ENCODE data around the gene TBATA. TPM values are rescaled to one million over a fixed set of nuclear protein-coding genes. Genes with fewer than 3 reads are reported as not detected.

TBATA gene
- total RNA-seq, 1 experiment from 2014 or later = not detected

- no peak for DNase-seq
- intact Hi-C loops (cut with micrococcal nuclease; ENCODE audit: unreplicated experiment) = no loop called here
- Mint-ChIP-seq H3K4me3 (ENCODE audit: low read depth, unreplicated experiment) (no peak overlapping the region), H3K36me3 (ENCODE audit: insufficient read depth, unreplicated experiment) (no peaks in the 10 kb centered on the region), H3K27ac (ENCODE audit: unreplicated experiment) (no peak overlapping the region), H3K9me3 (ENCODE audit: low read depth, unreplicated experiment) (no peaks in the 10 kb centered on the region), H3K4me1 (ENCODE audit: low read depth, unreplicated experiment) (no peaks in the 10 kb centered on the region), H3K27me3 (ENCODE audit: unreplicated experiment) (peaks cover 90% of the 10 kb centered on the region)
- CTCF ChIA-PET = no interaction called here
- BruUV-seq (replicated peaks) = no TSS peak
- TF ChIP-seq, protein P1, sequence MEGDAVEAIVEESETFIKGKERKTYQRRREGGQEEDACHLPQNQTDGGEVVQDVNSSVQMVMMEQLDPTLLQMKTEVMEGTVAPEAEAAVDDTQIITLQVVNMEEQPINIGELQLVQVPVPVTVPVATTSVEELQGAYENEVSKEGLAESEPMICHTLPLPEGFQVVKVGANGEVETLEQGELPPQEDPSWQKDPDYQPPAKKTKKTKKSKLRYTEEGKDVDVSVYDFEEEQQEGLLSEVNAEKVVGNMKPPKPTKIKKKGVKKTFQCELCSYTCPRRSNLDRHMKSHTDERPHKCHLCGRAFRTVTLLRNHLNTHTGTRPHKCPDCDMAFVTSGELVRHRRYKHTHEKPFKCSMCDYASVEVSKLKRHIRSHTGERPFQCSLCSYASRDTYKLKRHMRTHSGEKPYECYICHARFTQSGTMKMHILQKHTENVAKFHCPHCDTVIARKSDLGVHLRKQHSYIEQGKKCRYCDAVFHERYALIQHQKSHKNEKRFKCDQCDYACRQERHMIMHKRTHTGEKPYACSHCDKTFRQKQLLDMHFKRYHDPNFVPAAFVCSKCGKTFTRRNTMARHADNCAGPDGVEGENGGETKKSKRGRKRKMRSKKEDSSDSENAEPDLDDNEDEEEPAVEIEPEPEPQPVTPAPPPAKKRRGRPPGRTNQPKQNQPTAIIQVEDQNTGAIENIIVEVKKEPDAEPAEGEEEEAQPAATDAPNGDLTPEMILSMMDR (IDR thresholded peaks at IDR 0.05; ENCODE audit: unreplicated experiment) = no peak
These were observed 10.4 kb upstream of the TBATA start for GRCh38 chr10:70795613-70796012.

GRCh38 chr10:70791386-70792039, 6.3 kb upstream of the TBATA start:
- Mint-ChIP-seq H3K36me3 (ENCODE audit: insufficient read depth, unreplicated experiment) (no peaks in the 10 kb centered on the region), H3K27me3 (ENCODE audit: unreplicated experiment) (peaks cover 93% of the 10 kb centered on the region), H3K9me3 (ENCODE audit: low read depth, unreplicated experiment) (peaks cover 4% of the 10 kb centered on the region), H3K4me3 (ENCODE audit: low read depth, unreplicated experiment) (no peak overlapping the region), H3K4me1 (ENCODE audit: low read depth, unreplicated experiment) (no peaks in the 10 kb centered on the region), H3K27ac (ENCODE audit: unreplicated experiment) (no peak overlapping the region)
- CTCF ChIA-PET = interaction anchor here (1.2 kb wide), 1 partner anchor 99 kb away, joined by 3 read pairs; no protein-coding TSS in a partner anchor
- TF ChIP-seq, protein P1 (IDR thresholded peaks at IDR 0.05; ENCODE audit: unreplicated experiment) = no peak
- intact Hi-C loops (cut with micrococcal nuclease; ENCODE audit: unreplicated experiment) = no loop called here
- no TSS peak for BruUV-seq (replicated peaks)
- no peak for DNase-seq

DNA sequence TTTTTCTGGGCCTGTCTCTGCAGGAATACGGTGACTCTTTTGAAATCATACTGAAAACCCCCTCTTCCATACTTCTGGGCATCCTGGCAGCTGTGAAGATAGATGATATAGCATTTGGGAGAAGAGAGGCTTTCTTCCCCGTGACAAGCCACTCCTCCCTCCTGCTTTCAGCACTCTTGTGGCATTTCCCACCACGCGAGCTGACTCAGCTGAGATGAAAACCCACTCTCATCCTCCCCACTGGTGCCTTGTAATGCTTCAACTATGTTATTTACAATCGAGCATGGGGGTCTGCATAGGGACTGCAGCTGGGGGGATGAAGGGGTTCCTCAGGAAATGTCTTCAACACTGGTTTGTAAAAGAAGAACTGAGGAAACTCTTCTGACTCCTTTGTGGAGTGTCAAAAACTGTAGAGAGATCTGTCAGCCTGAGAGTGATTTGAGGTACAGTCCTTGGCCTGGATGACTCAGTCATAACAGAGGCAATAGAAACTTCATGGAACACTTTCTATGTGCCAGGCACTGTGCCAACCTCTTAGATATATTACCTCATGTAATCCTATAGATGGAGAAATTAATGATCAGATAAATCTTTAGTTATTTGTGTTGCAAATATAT, 1.7 kb upstream of the TBATA start:
- Mint-ChIP-seq H3K36me3 (ENCODE audit: insufficient read depth, unreplicated experiment) (no peaks in the 10 kb centered on the region), H3K27me3 (ENCODE audit: unreplicated experiment) (peaks cover 84% of the 10 kb centered on the region), H3K27ac (ENCODE audit: unreplicated experiment) (no peak overlapping the region), H3K9me3 (ENCODE audit: low read depth, unreplicated experiment) (peaks cover 4% of the 10 kb centered on the region), H3K4me1 (ENCODE audit: low read depth, unreplicated experiment) (no peaks in the 10 kb centered on the region), H3K4me3 (ENCODE audit: low read depth, unreplicated experiment) (no peak overlapping the region)
- intact Hi-C loops (cut with micrococcal nuclease; ENCODE audit: unreplicated experiment) = no loop called here
- BruUV-seq (replicated peaks) = no TSS peak
- CTCF ChIA-PET = no interaction called here
- TF ChIP-seq, protein P1 (IDR thresholded peaks at IDR 0.05; ENCODE audit: unreplicated experiment) = no peak
- no peak for DNase-seq

DNA sequence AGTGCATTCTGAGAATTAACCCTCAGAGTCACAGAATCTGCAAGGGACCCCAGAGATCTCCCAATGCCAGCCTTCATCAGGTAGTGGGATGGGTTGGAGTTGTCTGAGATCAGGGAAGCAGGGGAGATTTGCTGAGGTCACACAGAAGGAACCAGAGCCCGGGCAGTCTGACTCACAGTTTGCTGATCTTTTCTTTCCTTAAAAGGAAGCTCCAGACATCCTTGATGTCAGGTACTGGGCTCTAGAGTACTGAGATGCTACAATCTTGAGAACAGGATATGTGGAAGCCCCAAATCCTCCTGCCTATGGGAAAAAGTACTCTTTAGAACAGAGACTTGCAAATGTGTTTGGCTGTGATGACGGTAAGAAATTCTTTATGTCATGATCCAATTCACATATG, 706 bp downstream of the TBATA start:
- TF ChIP-seq, protein P1 (IDR thresholded peaks at IDR 0.05; ENCODE audit: unreplicated experiment) = no peak
- intact Hi-C loops (cut with micrococcal nuclease; ENCODE audit: unreplicated experiment) = no loop called here
- no peaks in the 10 kb centered on the region for H3K36me3 Mint-ChIP-seq (ENCODE audit: insufficient read depth, unreplicated experiment)
- CTCF ChIA-PET = no interaction called here
- H3K4me3 Mint-ChIP-seq (ENCODE audit: low read depth, unreplicated experiment) = no peak overlapping the region
- DNase-seq = no peak
- H3K4me1 Mint-ChIP-seq (ENCODE audit: low read depth, unreplicated experiment) = no peaks in the 10 kb centered on the region
- peaks cover 4% of the 10 kb centered on the region for H3K9me3 Mint-ChIP-seq (ENCODE audit: low read depth, unreplicated experiment)
- no TSS peak for BruUV-seq (replicated peaks)
- H3K27me3 Mint-ChIP-seq (ENCODE audit: unreplicated experiment) = peaks cover 83% of the 10 kb centered on the region
- no peak overlapping the region for H3K27ac Mint-ChIP-seq (ENCODE audit: unreplicated experiment)

All from Calu3 (cell line).